Transverse colon (tissue), 4 donors: ENCODE measurements around the gene FNDC1. TPM values are rescaled to one million over a fixed set of nuclear protein-coding genes. Genes with fewer than 3 reads are reported as not detected.
"Not testable (repeated sequence)": the region's sequence is repeated elsewhere in the genome, so short reads cannot be mapped to it uniquely, and the experiment has no call there.

Experiments
- DNase-seq: peaks from one replicate; pipeline ENCODE4 v3.0.0-alpha.2; 2019
- H3K27ac ChIP-seq, 4 donors: fragments of 200-600 bp; sonication (generic); 2 replicates each; pipeline ENCODE4 v1.5.1; 2016 to 2018; ENCODE audit warnings: inconsistent platforms in 4 of 4
- H3K27me3 ChIP-seq: fragments of 200-600 bp; sonication (generic); 2 replicates; pipeline ENCODE4 v1.5.1; 2017; ENCODE audit warnings: inconsistent platforms
- H3K36me3 ChIP-seq, 4 donors: fragments of 200-600 bp; sonication (generic); 2 replicates each; pipeline ENCODE4 v1.5.1; 2017 to 2019; ENCODE audit warnings: inconsistent platforms in 4 of 4
- H3K4me1 ChIP-seq, 4 donors: fragments of 200-600 bp; sonication (generic); 2 replicates each; pipeline ENCODE4 v1.5.1; 2017 to 2020; ENCODE audit warnings: inconsistent platforms in 4 of 4
- H3K4me3 ChIP-seq, 4 donors: fragments of 200-600 bp; sonication (generic); 1 replicate in 1 of 4; 2 replicates in 3 of 4; pipeline versions ENCODE4 v1.5.1 to v1.6.1; 2017 to 2019; ENCODE audit warnings: inconsistent platforms in 4 of 4
- H3K9me3 ChIP-seq, 2 donors: fragments of 200-600 bp; sonication (generic); 2 replicates each; pipeline ENCODE4 v1.5.1; 2017 to 2019; ENCODE audit warnings: inconsistent platforms in 2 of 2
- CTCF ChIP-seq, 5 experiments: fragments of 200-600 bp in 3 of 5; fragments of 450-650 bp in 2 of 5; sonication (generic) in 3 of 5; IDR thresholded peaks; 1 replicate in 2 of 5; 2 replicates in 3 of 5; pipeline ENCODE4 v1.5.1; 2016 to 2017; ENCODE audit warnings: antibody characterized with exemption in 5 of 5, inconsistent platforms in 3 of 5, mild to moderate bottlenecking in 2 of 5, moderate library complexity in 1 of 5
- EP300 ChIP-seq: sonication (generic); formaldehyde crosslinking; IDR thresholded peaks from one replicate; pipeline ENCODE4 v1.6.1; 2017; ENCODE audit warnings: antibody characterized with exemption, low read depth
- POLR2A ChIP-seq: fragments of 450-650 bp; IDR thresholded peaks from one replicate; pipeline ENCODE4 v1.6.1; 2016; ENCODE audit warnings: antibody characterized with exemption, mild to moderate bottlenecking, moderate library complexity
- POLR2AphosphoS5 ChIP-seq, 3 donors: sonication (generic); formaldehyde crosslinking; IDR thresholded peaks; one replicate each; pipeline ENCODE4 v1.6.1; 2016; ENCODE audit warnings: antibody characterized with exemption in 3 of 3
- WGBS, 2 donors: methylation state at CpG; one replicate each; pipeline ENCODE4 v1.1.5; 2018; ENCODE audit warnings: low coverage in 1 of 2; 5-methylcytosine and 5-hydroxymethylcytosine counted together
- in situ Hi-C, 4 donors: fragments of 200-750 bp; cut with MboI; loops; one replicate each; pipeline versions ENCODE4 v1.15.0 to v1.15.1; 2017; ENCODE audit warnings: low sequenced_read_pairs in 3 of 4, low pct_ligation_motif_present in 1 of 4, low pct_unique_long_range_greater_than_20kb in 1 of 4
- intact Hi-C: fragments of 100-400 bp; cut with DNase I; formaldehyde crosslinking; loops from one replicate; pipeline ENCODE4 v1.15.1; 2023; ENCODE audit warnings: low total_unique reads
- total RNA-seq, 4 donors: library from RNA; depleted of rRNA; stranded (reverse); fragments of >200 nt; gene quantifications; one replicate each; pipeline ENCODE4 v1.1.0, GENCODE V29; 2016

The FNDC1 gene
- total RNA-seq, 4 donors from 2014 or later, result 0.64 to 14.2 (median 2.4) TPM

GRCh38 chr6:159278626-159279025 is 109.4 kb downstream of the FNDC1 start:
- no peak overlapping the region for H3K27ac ChIP-seq
- no peak overlapping the region for H3K4me3 ChIP-seq
- intact Hi-C loops, result no loop called here
- no peak for TF ChIP-seq CTCF (IDR thresholded peaks at IDR 0.05)
- in situ Hi-C loops, result no loop called here
- no peaks in the 10 kb centered on the region for H3K36me3 ChIP-seq
- H3K27me3 ChIP-seq, result no peaks in the 10 kb centered on the region
- DNase-seq, result no peak
- no peaks in the 10 kb centered on the region for H3K9me3 ChIP-seq
- no peaks in the 10 kb centered on the region for H3K4me1 ChIP-seq

GRCh38 chr6:159279790-159280277 is 110.6 kb downstream of the FNDC1 start:
- H3K27ac ChIP-seq, result no peak overlapping the region
- 70% methylated on average over 10 of the region's 10 CpGs; no CpG with 5 or more reads in 1 of the 2 donors for WGBS, 2 donors
- no peak for DNase-seq
- H3K36me3 ChIP-seq, result no peaks in the 10 kb centered on the region
- intact Hi-C loops, result no loop called here
- no peaks in the 10 kb centered on the region for H3K4me1 ChIP-seq
- no peaks in the 10 kb centered on the region for H3K27me3 ChIP-seq
- in situ Hi-C loops, result no loop called here
- no peak for TF ChIP-seq POLR2A
- TF ChIP-seq POLR2AphosphoS5 (IDR thresholded peaks at IDR 0.05), result no peak
- no peak for TF ChIP-seq CTCF (IDR thresholded peaks at IDR 0.05)
- no peak for TF ChIP-seq EP300
- no peak overlapping the region for H3K4me3 ChIP-seq
- H3K9me3 ChIP-seq, result no peaks in the 10 kb centered on the region

GRCh38 chr6:159282421-159282820 is 113.2 kb downstream of the FNDC1 start:
- in situ Hi-C loops (no loop called here), intact Hi-C loops (no loop called here)
- TF ChIP-seq POLR2AphosphoS5 (IDR thresholded peaks at IDR 0.05), result no peak
- no peak for TF ChIP-seq EP300
- TF ChIP-seq CTCF (IDR thresholded peaks at IDR 0.05), result no peak
- no peak for TF ChIP-seq POLR2A
- no peak for DNase-seq
- Histone ChIP-seq H3K4me3 (no peak overlapping the region), H3K36me3 (no peaks in the 10 kb centered on the region), H3K27me3 (no peaks in the 10 kb centered on the region), H3K27ac (no peak overlapping the region), H3K9me3 (no peaks in the 10 kb centered on the region), H3K4me1 (no peaks in the 10 kb centered on the region)
- 29 to 69% methylated on average over 5 of the region's 5 CpGs for WGBS, 2 donors

- in situ Hi-C loops, result not testable (repeated sequence)
Observed at GRCh38 chr6:159284661-159285060, 115.5 kb downstream of the FNDC1 start.

GRCh38 chr6:159298840-159299239 is 129.6 kb downstream of the FNDC1 start:
- no peaks in the 10 kb centered on the region for H3K4me1 ChIP-seq
- H3K4me3 ChIP-seq, result no peak overlapping the region
- H3K36me3 ChIP-seq, result no peaks in the 10 kb centered on the region
- no peak for DNase-seq
- no peak for TF ChIP-seq EP300
- TF ChIP-seq POLR2AphosphoS5 (IDR thresholded peaks at IDR 0.05), result no peak
- TF ChIP-seq POLR2A, result no peak
- TF ChIP-seq CTCF (IDR thresholded peaks at IDR 0.05), result no peak
- WGBS, 2 donors, result 95% methylated on average over 5 of the region's 5 CpGs; no CpG with 5 or more reads in 1 of the 2 donors
- H3K27ac ChIP-seq, result no peak overlapping the region
- H3K27me3 ChIP-seq, result no peaks in the 10 kb centered on the region
- intact Hi-C loops (no loop called here), in situ Hi-C loops (no loop called here)
- H3K9me3 ChIP-seq, result no peaks in the 10 kb centered on the region

More at GRCh38 chr6:159284661-159285060, 115.5 kb downstream of the FNDC1 start:
- H3K4me3 ChIP-seq, intact Hi-C loops, H3K36me3 ChIP-seq, H3K27me3 ChIP-seq, DNase-seq, H3K27ac ChIP-seq, H3K4me1 ChIP-seq, H3K9me3 ChIP-seq: not testable (repeated sequence)
